WTC11 (cell line): ENCODE results near the gene PTGES2. TPM values are rescaled to one million over a fixed set of nuclear protein-coding genes. Genes with fewer than 3 reads are reported as not detected.

Experiments
- ATAC-seq: fragments of 200-7000 bp; cut with Tn5 transposase; 2 replicates; pipeline ENCODE4 v1.10.0; 2021; ENCODE audit warnings: mild to moderate bottlenecking, moderate library complexity
- CTCF ChIA-PET: fragments of 300-600 bp; sonication (Branson Sonifier 250); formaldehyde crosslinking; loops from one replicate; lab custom pipeline; 2021; ENCODE audit warnings: antibody characterized with exemption; lab: Charles Lee
- POLR2A ChIA-PET: fragments of 350-600 bp; sonication (Branson Sonifier 250); formaldehyde crosslinking; loops from one replicate; lab custom pipeline; 2021; ENCODE audit warnings: antibody characterized with exemption; lab: Charles Lee
- DNase-seq: peaks from one replicate; pipeline ENCODE4 v3.0.0; 2021; ENCODE audit warnings: low spot score
- H3K27ac Mint-ChIP-seq: 2 replicates; pipeline ENCODE4 v1.8.0; 2021; ENCODE audit warnings: mixed read lengths
- H3K27me3 Mint-ChIP-seq: 2 replicates; pipeline ENCODE4 v1.8.0; 2021; ENCODE audit warnings: low read depth, mild to moderate bottlenecking, moderate library complexity, mixed read lengths
- H3K36me3 Mint-ChIP-seq: 2 replicates; pipeline ENCODE4 v1.8.0; 2021; ENCODE audit warnings: mixed read lengths
- H3K4me1 Mint-ChIP-seq: 2 replicates; pipeline ENCODE4 v1.8.0; 2022; ENCODE audit warnings: mixed read lengths
- H3K4me3 Mint-ChIP-seq: 2 replicates; pipeline ENCODE4 v1.8.0; 2021; ENCODE audit warnings: mild to moderate bottlenecking, moderate library complexity, mixed read lengths
- H3K9me3 Mint-ChIP-seq: 2 replicates; pipeline ENCODE4 v1.8.0; 2021; ENCODE audit warnings: mixed read lengths
- CREM ChIP-seq: sonication (generic); formaldehyde crosslinking; IDR thresholded peaks from 2 replicates; pipeline ENCODE4 v1.8.1; 2022; ENCODE audit warnings: mild to moderate bottlenecking, missing genetic modification reagents, moderate library complexity
- ESRRA ChIP-seq: sonication (generic); formaldehyde crosslinking; IDR thresholded peaks from 2 replicates; pipeline ENCODE4 v1.8.1; 2022; ENCODE audit warnings: mild to moderate bottlenecking, missing genetic modification reagents, borderline replicate concordance
- ETV6 ChIP-seq: sonication (generic); formaldehyde crosslinking; IDR thresholded peaks from 2 replicates; pipeline ENCODE4 v1.8.1; 2022; ENCODE audit warnings: mild to moderate bottlenecking, missing genetic modification reagents
- HMGA2 ChIP-seq: fragments of 250-450 bp; sonication (Bioruptor Pico); IDR thresholded peaks from 2 replicates; pipeline ENCODE4 v1.4.0; 2021; ENCODE audit warnings: mild to moderate bottlenecking, moderate library complexity
- JUN ChIP-seq: sonication (generic); formaldehyde crosslinking; IDR thresholded peaks from 2 replicates; pipeline ENCODE4 v1.8.0; 2023; ENCODE audit warnings: mild to moderate bottlenecking, missing genetic modification reagents
- NFE2L1 ChIP-seq: sonication (generic); formaldehyde crosslinking; IDR thresholded peaks from 2 replicates; pipeline ENCODE4 v1.8.1; 2023; ENCODE audit warnings: missing genetic modification reagents
- NR1H2 ChIP-seq: sonication (generic); formaldehyde crosslinking; IDR thresholded peaks from 2 replicates; pipeline ENCODE4 v1.9.0; 2021; ENCODE audit warnings: mild to moderate bottlenecking, moderate library complexity, missing genetic modification reagents
- NR3C1 ChIP-seq: sonication (generic); formaldehyde crosslinking; conservative IDR thresholded peaks from 2 replicates; pipeline ENCODE4 v1.8.1; 2023; ENCODE audit warnings: low read depth, mild to moderate bottlenecking, missing genetic modification reagents
- RORB ChIP-seq: fragments of 250-450 bp; sonication (Bioruptor Pico); IDR thresholded peaks from 2 replicates; pipeline ENCODE4 v1.9.0; 2021; ENCODE audit warnings: mild to moderate bottlenecking
- SOX15 ChIP-seq: fragments of 250-450 bp; sonication (Bioruptor Pico); IDR thresholded peaks from 2 replicates; pipeline ENCODE4 v1.9.0; 2021; ENCODE audit warnings: mild to moderate bottlenecking
- TEAD4 ChIP-seq: sonication (generic); formaldehyde crosslinking; IDR thresholded peaks from 2 replicates; pipeline ENCODE4 v1.8.0; 2022; ENCODE audit warnings: mild to moderate bottlenecking, missing genetic modification reagents
- ZNF138 ChIP-seq: sonication (generic); formaldehyde crosslinking; conservative IDR thresholded peaks from 2 replicates; pipeline ENCODE4 v1.8.1; 2022; ENCODE audit warnings: mild to moderate bottlenecking, moderate library complexity, missing genetic modification reagents
- ZNF219 ChIP-seq: sonication (generic); formaldehyde crosslinking; IDR thresholded peaks from 2 replicates; pipeline ENCODE4 v1.8.0; 2023; ENCODE audit warnings: missing genetic modification reagents, mild to moderate bottlenecking, borderline replicate concordance
- ZNF232 ChIP-seq: sonication (generic); formaldehyde crosslinking; IDR thresholded peaks from 2 replicates; pipeline ENCODE4 v1.8.0; 2022; ENCODE audit warnings: mild to moderate bottlenecking, missing genetic modification reagents
- ZNF423 ChIP-seq: fragments of 250-450 bp; sonication (Bioruptor Pico); IDR thresholded peaks from 2 replicates; pipeline ENCODE4 v2.1.2; 2022; ENCODE audit warnings: mild to moderate bottlenecking, moderate library complexity
- total RNA-seq: library from RNA; stranded (reverse); gene quantifications from 3 replicates; pipeline ENCODE4 v1.2.3, GENCODE V29; 2021
- TF ChIP-seq, protein P1 (sequence below): fragments of 250-450 bp; sonication (Bioruptor Pico); IDR thresholded peaks from 2 replicates; pipeline ENCODE4 v1.8.0; 2021; ENCODE audit warnings: mild to moderate bottlenecking
- TF ChIP-seq, protein P2 (sequence below): sonication (generic); formaldehyde crosslinking; IDR thresholded peaks from 2 replicates; pipeline ENCODE4 v1.8.1; 2022; ENCODE audit warnings: low read depth, missing genetic modification reagents, borderline replicate concordance
- TF ChIP-seq, protein P3 (sequence below): sonication (generic); formaldehyde crosslinking; IDR thresholded peaks from 2 replicates; pipeline ENCODE4 v1.8.1; 2022; ENCODE audit warnings: missing genetic modification reagents, borderline replicate concordance
- TF ChIP-seq, protein P4 (sequence below): sonication (generic); formaldehyde crosslinking; IDR thresholded peaks from 2 replicates; pipeline ENCODE4 v1.8.1; 2023; ENCODE audit warnings: mild to moderate bottlenecking, missing genetic modification reagents, moderate library complexity
- TF ChIP-seq, protein P5 (sequence below): sonication (generic); formaldehyde crosslinking; IDR thresholded peaks from 2 replicates; pipeline ENCODE4 v1.8.1; 2022; ENCODE audit warnings: mild to moderate bottlenecking, missing genetic modification reagents, moderate library complexity, borderline replicate concordance
- TF ChIP-seq, protein P6 (sequence below): sonication (generic); formaldehyde crosslinking; IDR thresholded peaks from 2 replicates; pipeline ENCODE4 v1.8.0; 2022; ENCODE audit warnings: mild to moderate bottlenecking, missing genetic modification reagents
- TF ChIP-seq, protein P7 (sequence below): sonication (generic); formaldehyde crosslinking; IDR thresholded peaks from 2 replicates; pipeline ENCODE4 v1.8.1; 2022; ENCODE audit warnings: low read depth, mild to moderate bottlenecking, moderate library complexity, missing genetic modification reagents, borderline replicate concordance

Gene PTGES2
- total RNA-seq, 1 experiment from 2014 or later: 118 TPM

DNA sequence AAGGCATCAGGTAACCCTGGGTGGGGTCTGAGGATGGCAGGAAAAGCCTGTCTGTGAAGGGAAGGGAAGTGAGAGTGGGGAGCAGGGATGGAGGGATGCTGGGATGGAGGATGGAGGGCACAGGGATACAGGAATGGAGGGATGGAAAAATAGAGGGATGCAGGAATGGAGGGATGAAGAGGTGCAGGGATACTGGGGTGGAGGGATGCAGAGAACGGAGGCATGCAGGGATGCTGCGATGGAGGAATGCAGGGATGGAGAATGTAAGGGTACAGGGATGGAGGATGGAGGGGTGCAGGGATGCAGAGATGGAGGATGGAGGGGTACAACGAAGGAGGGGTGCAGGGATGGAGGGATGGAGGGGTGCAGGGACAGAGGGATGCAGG, 9.1 kb downstream of the PTGES2 start:
- peaks cover 16% of the 10 kb centered on the region for H3K36me3 Mint-ChIP-seq
- H3K4me1 Mint-ChIP-seq: peaks cover 10% of the 10 kb centered on the region
- DNase-seq (no peak), ATAC-seq (no peak)
- peak overlapping the region; percentile 50; the same call in 1 of the 2 replicates for H3K4me3 Mint-ChIP-seq
- ChIA-PET CTCF (interaction anchor here (0.6 to 2.8 kb wide), 53 partner anchors 10 to 1009 kb away, joined by 3 to 73 read pairs (median 7); partner anchors contain the start of genes BBLN, CIZ1, LCN2 and PIP5KL1), POLR2A (no interaction called here)
- TF ChIP-seq TEAD4 (CRISPR knock-in tag): no peak
- TF ChIP-seq NFE2L1: no peak
- TF ChIP-seq RORB (CRISPR knock-in tag): no peak
- TF ChIP-seq, protein P1, sequence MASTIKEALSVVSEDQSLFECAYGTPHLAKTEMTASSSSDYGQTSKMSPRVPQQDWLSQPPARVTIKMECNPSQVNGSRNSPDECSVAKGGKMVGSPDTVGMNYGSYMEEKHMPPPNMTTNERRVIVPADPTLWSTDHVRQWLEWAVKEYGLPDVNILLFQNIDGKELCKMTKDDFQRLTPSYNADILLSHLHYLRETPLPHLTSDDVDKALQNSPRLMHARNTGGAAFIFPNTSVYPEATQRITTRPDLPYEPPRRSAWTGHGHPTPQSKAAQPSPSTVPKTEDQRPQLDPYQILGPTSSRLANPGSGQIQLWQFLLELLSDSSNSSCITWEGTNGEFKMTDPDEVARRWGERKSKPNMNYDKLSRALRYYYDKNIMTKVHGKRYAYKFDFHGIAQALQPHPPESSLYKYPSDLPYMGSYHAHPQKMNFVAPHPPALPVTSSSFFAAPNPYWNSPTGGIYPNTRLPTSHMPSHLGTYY (CRISPR knock-in tag): no peak
- no peak for TF ChIP-seq ESRRA (CRISPR knock-in tag)
- TF ChIP-seq, protein P2, sequence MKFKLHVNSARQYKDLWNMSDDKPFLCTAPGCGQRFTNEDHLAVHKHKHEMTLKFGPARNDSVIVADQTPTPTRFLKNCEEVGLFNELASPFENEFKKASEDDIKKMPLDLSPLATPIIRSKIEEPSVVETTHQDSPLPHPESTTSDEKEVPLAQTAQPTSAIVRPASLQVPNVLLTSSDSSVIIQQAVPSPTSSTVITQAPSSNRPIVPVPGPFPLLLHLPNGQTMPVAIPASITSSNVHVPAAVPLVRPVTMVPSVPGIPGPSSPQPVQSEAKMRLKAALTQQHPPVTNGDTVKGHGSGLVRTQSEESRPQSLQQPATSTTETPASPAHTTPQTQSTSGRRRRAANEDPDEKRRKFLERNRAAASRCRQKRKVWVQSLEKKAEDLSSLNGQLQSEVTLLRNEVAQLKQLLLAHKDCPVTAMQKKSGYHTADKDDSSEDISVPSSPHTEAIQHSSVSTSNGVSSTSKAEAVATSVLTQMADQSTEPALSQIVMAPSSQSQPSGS (CRISPR knock-in tag): no peak
- TF ChIP-seq, protein P3, sequence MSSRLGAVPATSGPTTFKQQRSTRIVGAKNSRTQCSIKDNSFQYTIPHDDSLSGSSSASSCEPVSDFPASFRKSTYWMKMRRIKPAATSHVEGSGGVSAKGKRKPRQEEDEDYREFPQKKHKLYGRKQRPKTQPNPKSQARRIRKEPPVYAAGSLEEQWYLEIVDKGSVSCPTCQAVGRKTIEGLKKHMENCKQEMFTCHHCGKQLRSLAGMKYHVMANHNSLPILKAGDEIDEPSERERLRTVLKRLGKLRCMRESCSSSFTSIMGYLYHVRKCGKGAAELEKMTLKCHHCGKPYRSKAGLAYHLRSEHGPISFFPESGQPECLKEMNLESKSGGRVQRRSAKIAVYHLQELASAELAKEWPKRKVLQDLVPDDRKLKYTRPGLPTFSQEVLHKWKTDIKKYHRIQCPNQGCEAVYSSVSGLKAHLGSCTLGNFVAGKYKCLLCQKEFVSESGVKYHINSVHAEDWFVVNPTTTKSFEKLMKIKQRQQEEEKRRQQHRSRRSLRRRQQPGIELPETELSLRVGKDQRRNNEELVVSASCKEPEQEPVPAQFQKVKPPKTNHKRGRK (CRISPR knock-in tag): no peak
- TF ChIP-seq ETV6: no peak
- no peak for TF ChIP-seq ZNF232 (CRISPR knock-in tag)
- no peak for TF ChIP-seq HMGA2 (CRISPR knock-in tag)
- TF ChIP-seq, protein P4, sequence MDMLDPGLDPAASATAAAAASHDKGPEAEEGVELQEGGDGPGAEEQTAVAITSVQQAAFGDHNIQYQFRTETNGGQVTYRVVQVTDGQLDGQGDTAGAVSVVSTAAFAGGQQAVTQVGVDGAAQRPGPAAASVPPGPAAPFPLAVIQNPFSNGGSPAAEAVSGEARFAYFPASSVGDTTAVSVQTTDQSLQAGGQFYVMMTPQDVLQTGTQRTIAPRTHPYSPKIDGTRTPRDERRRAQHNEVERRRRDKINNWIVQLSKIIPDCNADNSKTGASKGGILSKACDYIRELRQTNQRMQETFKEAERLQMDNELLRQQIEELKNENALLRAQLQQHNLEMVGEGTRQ (CRISPR knock-in tag): no peak
- no peak for TF ChIP-seq SOX15 (CRISPR knock-in tag)
- no peaks in the 10 kb centered on the region for H3K27me3 Mint-ChIP-seq
- no peak overlapping the region for H3K27ac Mint-ChIP-seq
- peaks cover 1% of the 10 kb centered on the region; the same call in 1 of the 2 replicates for H3K9me3 Mint-ChIP-seq

DNA sequence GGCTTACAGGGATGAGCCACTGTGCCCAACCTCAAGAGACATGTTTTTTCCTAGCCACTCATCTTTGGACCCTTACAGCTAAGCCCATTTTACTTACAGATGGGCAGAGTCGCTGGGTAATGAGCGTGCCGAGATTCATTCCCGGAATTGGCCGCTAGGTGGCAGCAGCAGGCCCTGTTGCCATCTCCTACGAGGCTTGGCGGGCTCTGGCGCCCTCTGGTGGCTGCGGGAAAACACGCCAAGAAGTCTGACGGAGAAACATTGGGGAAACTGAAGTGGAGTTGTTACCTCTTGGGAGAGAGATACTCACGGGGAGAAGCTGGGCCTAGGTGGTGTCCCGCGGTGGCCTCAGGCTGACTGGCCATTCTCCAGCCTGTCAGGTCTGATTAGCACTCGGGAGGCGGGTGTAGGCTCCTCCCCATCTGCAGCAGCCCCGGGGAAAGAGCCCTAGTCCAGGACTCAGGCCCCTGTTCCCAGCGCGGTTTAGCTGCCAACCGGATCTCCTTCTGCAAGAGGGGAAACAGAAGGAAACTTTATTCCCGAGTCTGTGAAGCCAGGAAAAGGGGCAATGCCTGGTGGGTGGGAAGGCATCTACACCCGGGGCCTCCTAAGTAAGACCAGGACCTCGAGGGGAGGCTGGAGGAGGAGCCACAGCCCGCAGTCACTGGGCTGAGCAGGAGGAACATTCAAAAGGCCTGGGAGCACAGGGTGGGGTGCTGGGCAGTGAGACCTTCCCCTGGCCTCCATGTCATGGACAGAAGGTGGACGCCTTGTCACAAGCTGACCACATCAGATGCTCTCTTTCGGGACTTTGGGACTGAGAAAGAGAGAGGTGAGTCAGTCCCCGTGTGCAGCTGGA, 9.7 kb downstream of the PTGES2 start:
- Mint-ChIP-seq H3K36me3 (peaks cover 19% of the 10 kb centered on the region), H3K4me3 (peak overlapping the region; percentile 50), H3K27ac (0 out of 2 replicates have a peak overlapping the region, but pooled peaks have one; percentile 63), H3K9me3 (peaks cover 3% of the 10 kb centered on the region; the same call in 1 of the 2 replicates), H3K4me1 (peaks cover 10% of the 10 kb centered on the region), H3K27me3 (no peaks in the 10 kb centered on the region)
- DNase-seq (peak; percentile 98), ATAC-seq (peak; percentile 87)
- CTCF ChIA-PET: interaction anchor here (0.5 to 2.8 kb wide), 122 partner anchors 8 to 1568 kb away, joined by 3 to 73 read pairs (median 5); partner anchors contain the start of genes BBLN, CIZ1, DNM1 and ENG
- POLR2A ChIA-PET: interaction anchor here (0.6 to 1.0 kb wide), 3 partner anchors 10 to 286 kb away, joined by 3 to 4 read pairs (median 3); no protein-coding TSS in a partner anchor
- TF ChIP-seq CREM (CRISPR knock-in tag): no peak
- TF ChIP-seq NR3C1 (CRISPR knock-in tag): no peak
- TF ChIP-seq HMGA2 (CRISPR knock-in tag): no peak
- TF ChIP-seq, protein P5, sequence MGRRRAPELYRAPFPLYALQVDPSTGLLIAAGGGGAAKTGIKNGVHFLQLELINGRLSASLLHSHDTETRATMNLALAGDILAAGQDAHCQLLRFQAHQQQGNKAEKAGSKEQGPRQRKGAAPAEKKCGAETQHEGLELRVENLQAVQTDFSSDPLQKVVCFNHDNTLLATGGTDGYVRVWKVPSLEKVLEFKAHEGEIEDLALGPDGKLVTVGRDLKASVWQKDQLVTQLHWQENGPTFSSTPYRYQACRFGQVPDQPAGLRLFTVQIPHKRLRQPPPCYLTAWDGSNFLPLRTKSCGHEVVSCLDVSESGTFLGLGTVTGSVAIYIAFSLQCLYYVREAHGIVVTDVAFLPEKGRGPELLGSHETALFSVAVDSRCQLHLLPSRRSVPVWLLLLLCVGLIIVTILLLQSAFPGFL (CRISPR knock-in tag): no peak
- TF ChIP-seq ZNF138 (CRISPR knock-in tag): no peak
- no peak for TF ChIP-seq NR1H2 (CRISPR knock-in tag)
- TF ChIP-seq, protein P6, sequence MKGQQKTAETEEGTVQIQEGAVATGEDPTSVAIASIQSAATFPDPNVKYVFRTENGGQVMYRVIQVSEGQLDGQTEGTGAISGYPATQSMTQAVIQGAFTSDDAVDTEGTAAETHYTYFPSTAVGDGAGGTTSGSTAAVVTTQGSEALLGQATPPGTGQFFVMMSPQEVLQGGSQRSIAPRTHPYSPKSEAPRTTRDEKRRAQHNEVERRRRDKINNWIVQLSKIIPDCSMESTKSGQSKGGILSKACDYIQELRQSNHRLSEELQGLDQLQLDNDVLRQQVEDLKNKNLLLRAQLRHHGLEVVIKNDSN (CRISPR knock-in tag): no peak
- no peak for TF ChIP-seq JUN (CRISPR knock-in tag)
- TF ChIP-seq ZNF423 (CRISPR knock-in tag): no peak
- TF ChIP-seq, protein P1 (CRISPR knock-in tag): no peak
- TF ChIP-seq, protein P7, sequence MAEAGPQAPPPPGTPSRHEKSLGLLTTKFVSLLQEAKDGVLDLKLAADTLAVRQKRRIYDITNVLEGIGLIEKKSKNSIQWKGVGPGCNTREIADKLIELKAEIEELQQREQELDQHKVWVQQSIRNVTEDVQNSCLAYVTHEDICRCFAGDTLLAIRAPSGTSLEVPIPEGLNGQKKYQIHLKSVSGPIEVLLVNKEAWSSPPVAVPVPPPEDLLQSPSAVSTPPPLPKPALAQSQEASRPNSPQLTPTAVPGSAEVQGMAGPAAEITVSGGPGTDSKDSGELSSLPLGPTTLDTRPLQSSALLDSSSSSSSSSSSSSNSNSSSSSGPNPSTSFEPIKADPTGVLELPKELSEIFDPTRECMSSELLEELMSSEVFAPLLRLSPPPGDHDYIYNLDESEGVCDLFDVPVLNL (CRISPR knock-in tag): no peak
- TF ChIP-seq ZNF219 (CRISPR knock-in tag): no peak
